Parathyroid adenoma (tissue), 2 donors: ENCODE measurements around the gene NTSR1.

ENCODE experiments used
- H2AFZ ChIP-seq: fragments of 300-600 bp; sonication (generic); one replicate; pipeline ENCODE4 v1.7.0; 2017; ENCODE audit warnings: antibody characterized with exemption, mild to moderate bottlenecking
- H3K27ac ChIP-seq: fragments of 300-600 bp; sonication (generic); one replicate; pipeline ENCODE4 v1.7.0; 2017
- H3K27me3 ChIP-seq: fragments of 300-600 bp; sonication (generic); one replicate; pipeline ENCODE4 v1.7.0; 2017; ENCODE audit warnings: low read length; ENCODE audit not compliant: control insufficient read depth, insufficient read depth
- H3K36me3 ChIP-seq: fragments of 300-600 bp; sonication (generic); one replicate; pipeline ENCODE4 v1.7.0; 2017; ENCODE audit warnings: low read length; ENCODE audit not compliant: control insufficient read depth, insufficient read depth
- H3K4me1 ChIP-seq: fragments of 300-600 bp; sonication (generic); one replicate; pipeline ENCODE4 v1.7.0; 2017; ENCODE audit warnings: control low read depth
- H3K4me2 ChIP-seq: fragments of 300-600 bp; sonication (generic); one replicate; pipeline ENCODE4 v1.7.0; 2017; ENCODE audit warnings: low read length
- H3K4me3 ChIP-seq: fragments of 300-600 bp; sonication (generic); one replicate; pipeline ENCODE4 v1.7.0; 2017; ENCODE audit warnings: low read depth, low read length
- H3K79me2 ChIP-seq: fragments of 300-600 bp; sonication (generic); one replicate; pipeline ENCODE4 v1.7.0; 2017; ENCODE audit warnings: control low read depth
- H3K9ac ChIP-seq: fragments of 300-600 bp; sonication (generic); one replicate; pipeline ENCODE4 v1.7.0; 2017; ENCODE audit warnings: mild to moderate bottlenecking
- H3K9me3 ChIP-seq: fragments of 300-600 bp; sonication (generic); one replicate; pipeline ENCODE4 v1.7.0; 2017; ENCODE audit warnings: low read length; ENCODE audit not compliant: control insufficient read depth
- CTCF ChIP-seq: fragments of 300-600 bp; sonication (generic); IDR thresholded peaks from one replicate; pipeline ENCODE4 v1.7.0; 2017; ENCODE audit warnings: antibody characterized with exemption, mild to moderate bottlenecking
- donor health status: primary hyperparathyroidism.

Gene NTSR1

GRCh38 chr20:62768551-62769287, 60.1 kb downstream of the NTSR1 start:
- Histone ChIP-seq H3K9ac (no peak overlapping the region), H3K27ac (no peak overlapping the region), H3K36me3 (no peaks in the 10 kb centered on the region), H3K79me2 (no peaks in the 10 kb centered on the region), H3K4me2 (no peak overlapping the region), H3K27me3 (no peaks in the 10 kb centered on the region), H2AFZ (no peak overlapping the region), H3K4me3 (no peak overlapping the region), H3K4me1 (peaks cover 6% of the 10 kb centered on the region), H3K9me3 (no peaks in the 10 kb centered on the region)
- TF ChIP-seq CTCF: no peak

GRCh38 chr20:62769346-62770071, 60.9 kb downstream of the NTSR1 start:
- Histone ChIP-seq H3K4me3 (no peak overlapping the region), H3K79me2 (no peaks in the 10 kb centered on the region), H3K9me3 (no peaks in the 10 kb centered on the region), H3K4me2 (no peak overlapping the region), H3K9ac (no peak overlapping the region), H3K27ac (no peak overlapping the region), H3K36me3 (no peaks in the 10 kb centered on the region), H2AFZ (no peak overlapping the region), H3K27me3 (peaks cover 4% of the 10 kb centered on the region), H3K4me1 (peaks cover 6% of the 10 kb centered on the region)
- TF ChIP-seq CTCF: no peak

GRCh38 chr20:62770111-62770910, 61.7 kb downstream of the NTSR1 start:
- Histone ChIP-seq H3K9me3 (no peaks in the 10 kb centered on the region), H2AFZ (no peak overlapping the region), H3K27ac (no peak overlapping the region), H3K4me1 (peaks cover 6% of the 10 kb centered on the region), H3K27me3 (peaks cover 4% of the 10 kb centered on the region), H3K4me3 (no peak overlapping the region), H3K79me2 (no peaks in the 10 kb centered on the region), H3K4me2 (no peak overlapping the region), H3K36me3 (no peaks in the 10 kb centered on the region), H3K9ac (no peak overlapping the region)
- no peak for TF ChIP-seq CTCF

- no peak overlapping the region for H3K4me2 ChIP-seq
- TF ChIP-seq CTCF: no peak
- H3K27ac ChIP-seq: no peak overlapping the region
- peaks cover 6% of the 10 kb centered on the region for H3K4me1 ChIP-seq
- H2AFZ ChIP-seq: no peak overlapping the region
- no peaks in the 10 kb centered on the region for H3K9me3 ChIP-seq
- peaks cover 4% of the 10 kb centered on the region for H3K27me3 ChIP-seq
- no peaks in the 10 kb centered on the region for H3K36me3 ChIP-seq
- H3K4me3 ChIP-seq: no peak overlapping the region
- H3K79me2 ChIP-seq: no peaks in the 10 kb centered on the region
- H3K9ac ChIP-seq: no peak overlapping the region
Measured at GRCh38 chr20:62770916-62771315, 62.3 kb downstream of the NTSR1 start.
